ENCODE measurements around the gene KLHL3. TPM values are rescaled to one million over a fixed set of nuclear protein-coding genes. Genes with fewer than 3 reads are reported as not detected.

Gene KLHL3
- total and polyA plus RNA-seq, 9 of the 15 experiments (the other 6 are each of a cell fraction or from before 2014, with no cell fraction given): under 0.01 to 1.5 (median 0.22) TPM

DNA sequence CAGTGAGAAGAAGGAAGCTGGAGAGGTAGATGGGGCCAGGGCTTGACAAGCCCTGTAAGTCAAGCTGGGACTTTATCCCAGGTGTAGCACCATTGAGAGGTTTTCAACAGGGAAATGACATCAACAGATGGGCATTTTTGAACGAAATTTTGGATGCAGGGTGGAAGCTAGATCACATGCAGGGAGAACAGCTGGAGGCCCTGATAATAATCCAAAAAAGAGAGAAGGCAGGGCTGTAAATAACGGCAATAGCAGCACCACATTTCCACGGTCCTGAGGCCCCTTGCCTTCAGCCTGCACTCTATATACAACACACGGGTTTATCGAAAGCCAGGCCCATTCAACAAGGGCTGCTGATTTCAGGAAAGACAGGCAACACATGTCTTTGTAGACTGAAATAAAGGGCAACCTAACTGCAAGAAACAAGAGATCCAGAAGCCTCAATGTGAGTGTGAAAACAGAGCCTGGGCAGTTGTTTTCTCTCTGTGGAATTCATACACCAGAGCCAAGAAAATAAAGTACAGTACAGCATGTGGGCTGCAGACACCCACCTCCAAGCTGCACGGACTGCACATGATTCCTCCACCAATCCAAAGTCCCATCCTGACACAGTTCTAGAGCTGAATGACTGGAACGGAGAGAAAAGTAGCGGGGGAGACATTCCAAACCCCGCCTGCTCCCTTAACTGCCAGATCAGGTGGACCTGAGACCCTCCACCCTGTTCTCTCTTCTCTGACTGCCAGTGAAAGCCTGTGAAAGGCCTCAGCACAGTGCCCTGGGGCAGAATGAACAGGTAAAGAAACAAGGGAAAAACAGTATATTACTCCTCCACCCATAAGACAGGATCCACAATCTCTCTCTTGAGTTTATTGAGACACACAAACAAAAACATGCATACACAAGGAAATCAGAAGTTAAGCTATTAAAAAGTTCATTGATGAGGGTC is 36.3 kb downstream of the KLHL3 start:
- ChIA-PET CTCF (ENCODE audit: low intra/inter-chr PET ratio) (no interaction called here), POLR2A (interaction anchor here (0.5 to 1.1 kb wide), 3 partner anchors 14 to 1757 kb away, joined by 3 read pairs; no protein-coding TSS in a partner anchor)
- no peak overlapping the region for H3K4me3 ChIP-seq
- intact Hi-C loops (cut with micrococcal nuclease): no loop called here
- H3K27me3 ChIP-seq (ENCODE audit: control insufficient read depth in 2 of 2, insufficient read depth in 2 of 2, low read length in 2 of 2): peaks cover 0 to 19% of the 10 kb centered on the region in 2 experiments; a peak in 4 of 5 replicates
- in situ Hi-C loops (cut with MboI): no loop called here
- H3K79me2 ChIP-seq (ENCODE audit: control insufficient read depth, insufficient read depth, low read length): no peaks in the 10 kb centered on the region
- H3K9me3 ChIP-seq (replicated peaks; ENCODE audit: control insufficient read depth, insufficient read depth, low read depth, low read length): no peaks in the 10 kb centered on the region
- DNase-seq (ENCODE audit: extremely low read depth in 1 of 4, low spot score in 3 of 4) (no peak), FAIRE-seq (no peak), ATAC-seq (no peak; the same call in 2 of the 3 replicates)
- no peak overlapping the region for H3K27ac ChIP-seq (ENCODE audit: extremely low read depth, low read depth, low read length)
- H3K9ac ChIP-seq (ENCODE audit: insufficient read depth in 1 of 2, low read depth in 2 of 2, low read length in 2 of 2): no peak overlapping the region
- H3K9me1 ChIP-seq (ENCODE audit: control insufficient read depth, insufficient read depth, low read length): no peaks in the 10 kb centered on the region
- H2AFZ ChIP-seq (ENCODE audit: low read depth, low read length): no peak overlapping the region
- H3K4me2 ChIP-seq (ENCODE audit: insufficient read depth, low read length): no peak overlapping the region
- TF ChIP-seq, protein P1, sequence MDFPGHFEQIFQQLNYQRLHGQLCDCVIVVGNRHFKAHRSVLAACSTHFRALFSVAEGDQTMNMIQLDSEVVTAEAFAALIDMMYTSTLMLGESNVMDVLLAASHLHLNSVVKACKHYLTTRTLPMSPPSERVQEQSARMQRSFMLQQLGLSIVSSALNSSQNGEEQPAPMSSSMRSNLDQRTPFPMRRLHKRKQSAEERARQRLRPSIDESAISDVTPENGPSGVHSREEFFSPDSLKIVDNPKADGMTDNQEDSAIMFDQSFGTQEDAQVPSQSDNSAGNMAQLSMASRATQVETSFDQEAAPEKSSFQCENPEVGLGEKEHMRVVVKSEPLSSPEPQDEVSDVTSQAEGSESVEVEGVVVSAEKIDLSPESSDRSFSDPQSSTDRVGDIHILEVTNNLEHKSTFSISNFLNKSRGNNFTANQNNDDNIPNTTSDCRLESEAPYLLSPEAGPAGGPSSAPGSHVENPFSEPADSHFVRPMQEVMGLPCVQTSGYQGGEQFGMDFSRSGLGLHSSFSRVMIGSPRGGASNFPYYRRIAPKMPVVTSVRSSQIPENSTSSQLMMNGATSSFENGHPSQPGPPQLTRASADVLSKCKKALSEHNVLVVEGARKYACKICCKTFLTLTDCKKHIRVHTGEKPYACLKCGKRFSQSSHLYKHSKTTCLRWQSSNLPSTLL (IDR thresholded peaks at IDR 0.05): no peak
- no peak for TF ChIP-seq TBL1XR1 (IDR thresholded peaks at IDR 0.05; ENCODE audit: low read length in 2 of 2)
- no peak for TF ChIP-seq NCOA6 (IDR thresholded peaks at IDR 0.05)
- TF ChIP-seq, protein P2, sequence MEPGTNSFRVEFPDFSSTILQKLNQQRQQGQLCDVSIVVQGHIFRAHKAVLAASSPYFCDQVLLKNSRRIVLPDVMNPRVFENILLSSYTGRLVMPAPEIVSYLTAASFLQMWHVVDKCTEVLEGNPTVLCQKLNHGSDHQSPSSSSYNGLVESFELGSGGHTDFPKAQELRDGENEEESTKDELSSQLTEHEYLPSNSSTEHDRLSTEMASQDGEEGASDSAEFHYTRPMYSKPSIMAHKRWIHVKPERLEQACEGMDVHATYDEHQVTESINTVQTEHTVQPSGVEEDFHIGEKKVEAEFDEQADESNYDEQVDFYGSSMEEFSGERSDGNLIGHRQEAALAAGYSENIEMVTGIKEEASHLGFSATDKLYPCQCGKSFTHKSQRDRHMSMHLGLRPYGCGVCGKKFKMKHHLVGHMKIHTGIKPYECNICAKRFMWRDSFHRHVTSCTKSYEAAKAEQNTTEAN (CRISPR knock-in tag; IDR thresholded peaks at IDR 0.05): no peak
- TF ChIP-seq DPF2 (IDR thresholded peaks at IDR 0.05): no peak
- TF ChIP-seq, protein P3, sequence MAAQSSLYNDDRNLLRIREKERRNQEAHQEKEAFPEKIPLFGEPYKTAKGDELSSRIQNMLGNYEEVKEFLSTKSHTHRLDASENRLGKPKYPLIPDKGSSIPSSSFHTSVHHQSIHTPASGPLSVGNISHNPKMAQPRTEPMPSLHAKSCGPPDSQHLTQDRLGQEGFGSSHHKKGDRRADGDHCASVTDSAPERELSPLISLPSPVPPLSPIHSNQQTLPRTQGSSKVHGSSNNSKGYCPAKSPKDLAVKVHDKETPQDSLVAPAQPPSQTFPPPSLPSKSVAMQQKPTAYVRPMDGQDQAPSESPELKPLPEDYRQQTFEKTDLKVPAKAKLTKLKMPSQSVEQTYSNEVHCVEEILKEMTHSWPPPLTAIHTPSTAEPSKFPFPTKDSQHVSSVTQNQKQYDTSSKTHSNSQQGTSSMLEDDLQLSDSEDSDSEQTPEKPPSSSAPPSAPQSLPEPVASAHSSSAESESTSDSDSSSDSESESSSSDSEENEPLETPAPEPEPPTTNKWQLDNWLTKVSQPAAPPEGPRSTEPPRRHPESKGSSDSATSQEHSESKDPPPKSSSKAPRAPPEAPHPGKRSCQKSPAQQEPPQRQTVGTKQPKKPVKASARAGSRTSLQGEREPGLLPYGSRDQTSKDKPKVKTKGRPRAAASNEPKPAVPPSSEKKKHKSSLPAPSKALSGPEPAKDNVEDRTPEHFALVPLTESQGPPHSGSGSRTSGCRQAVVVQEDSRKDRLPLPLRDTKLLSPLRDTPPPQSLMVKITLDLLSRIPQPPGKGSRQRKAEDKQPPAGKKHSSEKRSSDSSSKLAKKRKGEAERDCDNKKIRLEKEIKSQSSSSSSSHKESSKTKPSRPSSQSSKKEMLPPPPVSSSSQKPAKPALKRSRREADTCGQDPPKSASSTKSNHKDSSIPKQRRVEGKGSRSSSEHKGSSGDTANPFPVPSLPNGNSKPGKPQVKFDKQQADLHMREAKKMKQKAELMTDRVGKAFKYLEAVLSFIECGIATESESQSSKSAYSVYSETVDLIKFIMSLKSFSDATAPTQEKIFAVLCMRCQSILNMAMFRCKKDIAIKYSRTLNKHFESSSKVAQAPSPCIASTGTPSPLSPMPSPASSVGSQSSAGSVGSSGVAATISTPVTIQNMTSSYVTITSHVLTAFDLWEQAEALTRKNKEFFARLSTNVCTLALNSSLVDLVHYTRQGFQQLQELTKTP (IDR thresholded peaks at IDR 0.05; ENCODE audit: low read depth in 1 of 2, partially characterized antibody in 2 of 2): no peak
- TF ChIP-seq PCBP2 (IDR thresholded peaks at IDR 0.05; ENCODE audit: low read depth, low read length, poor library complexity, severe bottlenecking): no peak
- TF ChIP-seq HLTF (IDR thresholded peaks at IDR 0.05): no peak
- TF ChIP-seq ZNF3 (CRISPR knock-in tag; IDR thresholded peaks at IDR 0.05): no peak
- TF ChIP-seq NFE2 (IDR thresholded peaks at IDR 0.05; ENCODE audit: low read depth): no peak
- TF ChIP-seq ZNF197 (CRISPR knock-in tag; IDR thresholded peaks at IDR 0.05; ENCODE audit: low read depth): no peak
- WGBS (ENCODE audit: insufficient coverage, low coverage, missing lambda C conversion rate): 1% methylated on average over 9 of the region's 9 CpGs
- no peaks in the 10 kb centered on the region for H4K20me1 ChIP-seq (replicated peaks; ENCODE audit: control insufficient read depth, insufficient read depth, low read length)
- BruUV-seq (replicated peaks): no TSS peak
- no peaks in the 10 kb centered on the region for H3K36me3 ChIP-seq (ENCODE audit: control insufficient read depth, insufficient read depth, low read length)
- H3K4me1 ChIP-seq (replicated peaks in 1 of 2; ENCODE audit: control insufficient read depth in 2 of 2, insufficient read depth in 2 of 2, low read length in 2 of 2): no peaks in the 10 kb centered on the region
